ENCODE measurements around the gene NF2. TPM values are rescaled to one million over a fixed set of nuclear protein-coding genes. Genes with fewer than 3 reads are reported as not detected.

The NF2 gene
- total RNA-seq, 1 experiment from 2014 or later: 50.9 TPM

- Histone ChIP-seq H2BK15ac (ENCODE audit: low read depth, low read length) (no peak overlapping the region), H3K14ac (ENCODE audit: insufficient read depth, low read length) (no peak overlapping the region; the same call in 1 of the 2 replicates), H3K9ac (ENCODE audit: extremely low read depth, insufficient read length, low read length) (no peak overlapping the region), H2BK5ac (ENCODE audit: insufficient read length, low read length) (no peak overlapping the region), H4K91ac (ENCODE audit: insufficient read length, low read depth, low read length) (no peak overlapping the region), H3K27me3 (ENCODE audit: insufficient read depth, low read length) (no peaks in the 10 kb centered on the region), H3T11ph (ENCODE audit: low read length) (no peak overlapping the region), H2AFZ (ENCODE audit: low read length) (no peak overlapping the region), H3K79me1 (ENCODE audit: insufficient read depth, low read depth, low read length, poor library complexity, severe bottlenecking) (no peaks in the 10 kb centered on the region), H2BK12ac (ENCODE audit: insufficient read length, low read depth, low read length) (no peak overlapping the region), H3K9me3 (ENCODE audit: control insufficient read depth, low read depth, low read length) (no peaks in the 10 kb centered on the region), H3K4me2 (ENCODE audit: insufficient read depth, insufficient read length, low read length) (no peak overlapping the region), H4K8ac (replicated peaks; ENCODE audit: insufficient read length, low read depth, low read length) (no peak overlapping the region), H3K27ac (ENCODE audit: insufficient read length, low read depth, low read length) (no peak overlapping the region), H2BK20ac (ENCODE audit: low read depth, low read length, poor library complexity, severe bottlenecking) (no peak overlapping the region), H3K18ac (ENCODE audit: insufficient read length, low read depth, low read length) (no peak overlapping the region), H2BK120ac (ENCODE audit: low read depth, low read length, poor library complexity, severe bottlenecking) (no peak overlapping the region), H3K4ac (ENCODE audit: low read depth, low read length) (no peak overlapping the region), H2AK5ac (ENCODE audit: insufficient read length, low read length) (no peak overlapping the region), H3K4me1 (ENCODE audit: insufficient read depth, low read length) (peaks cover 3% of the 10 kb centered on the region; the same call in 1 of the 2 replicates), H3K56ac (ENCODE audit: insufficient read length, low read depth, low read length) (no peak overlapping the region), H4K5ac (ENCODE audit: insufficient read length, low read depth, low read length) (no peak overlapping the region), H3K23ac (ENCODE audit: insufficient read length, low read depth, low read length) (no peak overlapping the region), H3K79me2 (ENCODE audit: insufficient read depth, low read length) (no peaks in the 10 kb centered on the region), H3K23me2 (ENCODE audit: insufficient read length, low read depth, low read length, poor library complexity, severe bottlenecking) (no peaks in the 10 kb centered on the region), H4K20me1 (ENCODE audit: control insufficient read depth, insufficient read depth, insufficient read length) (no peaks in the 10 kb centered on the region)
- peak overlapping the region in 1 of 3 experiments; percentile 22; a peak in 1 of 7 replicates for H3K27ac Mint-ChIP-seq
- H3K4me1 Mint-ChIP-seq: peaks cover 52 to 59% of the 10 kb centered on the region in 2 experiments
- peaks cover 1% of the 10 kb centered on the region; the same call in 1 of the 2 replicates for H3K27me3 Mint-ChIP-seq (ENCODE audit: low read depth)
- no CpG with 5 or more reads among the region's 4 CpGs for whole genome bisulfite sequencing (ENCODE audit: extremely low coverage, insufficient read length, low lambda C conversion rate)
- H3K9me3 Mint-ChIP-seq: no peaks in the 10 kb centered on the region
- H3K4me3 Mint-ChIP-seq: no peak overlapping the region
- peaks cover 8 to 27% (median 12%) of the 10 kb centered on the region in 3 experiments; a peak in 6 of 7 replicates for H3K36me3 Mint-ChIP-seq (ENCODE audit: insufficient read depth in 1 of 3, low read depth in 3 of 3)
- no peak for DNase-seq
- no peak for TF ChIP-seq CTCF (conservative IDR thresholded peaks at IDR 0.05)
Observed at GRCh38 chr22:29692327-29692640, 88.9 kb downstream of the NF2 start.

Data from H9 (cell line).